NCI-H82 treated with DMSO at 0.1 percent for 48 hours (cell line): ENCODE data around the gene AGK.
"Not testable (repeated sequence)": the region's sequence is repeated elsewhere in the genome, so short reads cannot be mapped to it uniquely, and the experiment has no call there.

Experiments
- DNase-seq: peaks from one replicate; lab custom pipeline; 2025; ENCODE audit not compliant: unreplicated experiment; lab: John Stamatoyannopoulos, UW

Gene AGK

DNA sequence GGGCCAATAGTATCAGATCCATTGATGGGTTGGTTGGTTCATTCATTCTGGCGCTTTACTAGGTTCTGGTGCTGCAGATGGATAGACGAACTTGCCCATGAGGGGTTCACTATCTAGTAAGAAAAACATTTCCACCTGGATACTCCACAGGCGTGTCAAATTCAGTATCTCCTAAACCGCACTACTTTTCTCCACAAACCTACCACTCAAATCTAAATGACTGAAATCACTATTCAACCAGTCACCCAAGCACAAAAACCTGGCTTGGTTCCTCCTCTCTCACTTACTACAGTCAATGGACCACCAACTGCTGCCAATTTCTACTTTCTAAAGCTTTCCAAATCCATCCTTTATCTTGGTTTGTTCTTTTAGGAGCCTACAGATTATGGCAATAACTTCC, 572 bp downstream of the AGK start:
- DNase-seq = no peak

DNA sequence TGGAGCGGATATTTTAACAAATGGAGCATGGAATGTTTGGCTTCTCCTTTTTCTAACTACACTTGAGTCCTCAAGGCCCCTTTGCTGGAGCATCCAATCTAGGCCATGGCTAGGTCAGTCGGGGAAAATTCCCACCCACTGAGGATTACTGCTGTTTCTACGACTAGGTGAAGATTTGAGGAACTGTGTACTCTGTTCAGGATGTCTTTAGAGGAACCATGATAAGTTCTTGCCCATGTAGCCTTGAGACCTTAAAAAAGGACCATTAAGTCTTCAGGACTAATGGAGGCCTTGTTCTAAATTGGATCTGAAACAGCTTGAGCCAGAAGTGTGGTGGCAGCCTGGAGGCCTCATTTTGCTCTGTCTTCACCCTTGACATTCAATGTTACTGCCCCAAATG, 6.2 kb downstream of the AGK start:
- DNase-seq = no peak

DNA sequence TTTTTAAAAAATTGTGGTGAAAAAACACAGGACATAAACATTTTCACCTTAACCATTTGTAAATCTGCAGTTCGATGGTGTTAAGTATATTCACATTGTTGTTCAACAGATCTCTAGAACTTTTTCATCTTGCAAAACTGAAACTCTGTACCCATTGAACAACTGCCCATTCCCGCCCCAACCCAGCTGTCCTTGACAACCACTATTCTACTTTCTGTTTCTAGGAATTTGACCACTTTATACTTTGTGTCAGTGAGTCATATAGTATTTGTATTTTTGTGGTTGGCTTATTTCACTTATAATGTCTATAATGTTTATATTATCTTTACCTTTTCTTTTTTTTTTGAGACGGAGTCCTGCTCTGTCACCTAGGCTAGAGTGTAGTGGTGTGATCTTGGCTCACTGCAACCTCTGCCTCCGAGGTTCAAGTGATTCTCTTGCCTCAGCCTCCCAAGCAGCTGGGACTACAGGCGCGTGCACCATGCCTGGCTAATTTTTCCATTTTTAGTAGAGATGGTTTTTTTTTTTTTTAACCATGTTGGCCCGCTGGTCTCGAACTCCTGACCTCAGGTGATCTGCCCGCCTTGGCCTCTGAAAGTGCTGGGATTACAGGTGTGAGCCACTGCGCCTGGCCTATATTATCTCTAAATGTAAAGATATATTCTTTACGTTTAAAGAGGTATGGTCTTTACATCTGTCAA, 6.8 kb downstream of the AGK start:
- DNase-seq = not testable (repeated sequence)

DNA sequence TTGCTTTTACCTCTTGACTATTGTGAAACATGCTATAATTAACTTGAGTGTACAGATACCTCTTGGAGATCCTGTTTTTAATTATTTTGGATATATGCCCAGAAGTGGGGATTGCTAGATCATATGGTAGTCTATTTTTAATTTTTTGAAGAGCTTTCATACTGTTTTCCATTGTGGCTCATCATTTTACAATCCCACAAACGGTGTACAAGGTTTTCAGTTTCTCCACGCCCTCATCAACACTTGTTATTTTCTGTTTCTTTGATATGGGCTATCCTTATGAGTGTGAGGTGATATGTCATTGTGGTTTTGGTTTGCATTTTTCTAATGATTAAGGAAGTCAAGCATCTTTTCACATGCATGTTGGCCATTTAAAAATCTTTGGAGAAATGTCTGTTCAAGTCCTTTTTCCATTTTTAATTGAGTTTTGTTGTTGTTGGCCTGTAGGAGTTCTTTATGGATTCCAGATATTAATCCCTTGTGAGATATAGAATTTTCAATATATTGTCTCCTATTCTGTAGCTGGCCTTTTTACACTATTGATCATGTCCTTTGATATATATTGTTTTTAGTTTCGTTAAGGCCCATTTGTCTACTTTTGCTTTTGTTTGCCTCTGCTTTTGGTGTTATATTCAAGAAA, 7.5 kb downstream of the AGK start:
- no peak for DNase-seq

DNA sequence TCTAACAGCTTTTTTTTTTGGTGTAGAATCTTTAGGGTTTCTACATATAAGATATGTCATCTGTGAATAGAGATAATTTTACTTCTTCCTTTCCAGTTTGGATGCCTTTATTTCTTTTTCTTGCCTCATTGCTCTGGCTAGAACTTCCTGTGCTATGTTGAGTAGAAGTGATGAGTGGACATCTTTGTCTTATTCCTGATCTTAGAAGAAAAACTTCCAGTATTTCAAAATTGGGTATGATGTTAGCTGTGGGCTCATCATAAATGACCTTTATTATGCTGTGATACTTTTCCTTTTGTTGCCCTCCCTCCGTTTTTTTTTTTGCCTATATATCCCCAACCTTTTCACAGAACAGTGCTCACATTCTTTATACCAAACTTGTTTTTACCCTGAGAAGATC, 8.8 kb downstream of the AGK start:
- DNase-seq = no peak

DNA sequence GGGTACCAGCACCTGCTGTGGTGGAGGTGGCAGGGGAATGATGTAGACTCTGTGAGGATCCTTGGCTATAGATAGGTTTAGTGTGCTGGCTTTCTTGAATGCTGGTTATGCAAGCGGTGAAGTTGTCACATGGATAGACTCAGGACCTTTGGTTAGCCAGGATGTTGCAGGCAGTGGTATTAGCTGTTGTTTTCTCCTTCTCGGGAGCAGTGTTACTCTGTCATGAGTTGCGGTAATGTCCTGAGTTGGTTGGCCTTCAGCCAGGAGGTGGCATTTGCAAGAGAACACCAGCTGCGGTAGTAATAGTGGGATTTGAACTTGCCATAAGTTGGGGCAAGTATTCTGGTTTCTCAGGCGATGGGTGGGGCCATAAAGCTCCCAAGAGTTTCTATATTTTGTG, 10.8 kb downstream of the AGK start:
- DNase-seq = no peak

DNA sequence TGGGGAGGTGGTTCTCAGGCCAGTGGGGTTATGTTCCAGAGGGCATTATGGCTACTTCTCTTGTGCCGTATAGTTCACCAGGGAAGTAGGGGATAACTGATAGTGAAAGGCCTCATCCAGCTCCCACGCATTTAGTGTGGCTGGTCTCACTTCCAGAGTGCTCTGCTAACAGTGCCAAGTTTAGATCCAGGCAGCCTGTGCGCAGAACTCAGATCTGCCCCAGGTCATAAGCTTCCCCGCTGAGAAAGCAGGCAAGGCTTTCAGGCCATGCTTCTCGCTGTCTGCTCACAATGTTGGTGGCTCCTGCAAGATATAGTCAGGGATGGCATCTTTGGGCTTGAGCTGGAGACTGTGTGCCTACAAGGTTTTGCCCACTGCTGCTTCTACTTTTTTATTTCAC, 11.3 kb downstream of the AGK start:
- DNase-seq = no peak

- no peak for DNase-seq
Measured at GRCh38 chr7:141562972-141563371, 11.8 kb downstream of the AGK start.

DNA sequence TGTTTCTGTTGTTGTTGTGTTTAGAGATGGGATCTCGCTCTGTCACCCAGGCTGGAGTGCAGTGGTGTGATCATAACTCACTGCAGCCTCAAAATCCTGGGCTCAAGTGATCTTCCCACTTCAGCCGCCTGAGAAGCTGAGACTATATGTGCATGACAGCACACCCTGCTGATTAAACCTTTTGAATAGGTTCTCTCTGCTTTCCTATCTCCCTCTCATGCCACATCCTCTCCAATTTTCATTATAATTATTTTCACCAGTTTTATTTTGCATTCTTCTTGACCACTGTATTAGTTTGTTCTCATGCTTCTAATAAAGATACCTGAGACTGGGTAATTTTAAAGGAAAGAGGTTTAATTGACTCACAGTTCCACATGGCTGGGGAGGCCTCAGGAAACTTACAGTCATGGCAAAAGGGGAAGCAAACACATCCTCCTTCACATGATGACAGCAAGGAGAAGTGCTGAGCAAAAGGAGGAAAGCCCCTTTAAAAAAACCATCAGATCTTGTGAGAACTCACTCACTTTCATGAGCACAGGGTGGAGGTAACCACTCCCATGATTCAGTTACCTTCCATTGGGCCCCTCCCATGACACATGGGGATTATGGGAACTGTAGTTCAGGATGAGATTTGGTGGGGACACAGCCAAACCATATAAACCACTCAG, 12.9 kb downstream of the AGK start:
- DNase-seq = no peak

DNA sequence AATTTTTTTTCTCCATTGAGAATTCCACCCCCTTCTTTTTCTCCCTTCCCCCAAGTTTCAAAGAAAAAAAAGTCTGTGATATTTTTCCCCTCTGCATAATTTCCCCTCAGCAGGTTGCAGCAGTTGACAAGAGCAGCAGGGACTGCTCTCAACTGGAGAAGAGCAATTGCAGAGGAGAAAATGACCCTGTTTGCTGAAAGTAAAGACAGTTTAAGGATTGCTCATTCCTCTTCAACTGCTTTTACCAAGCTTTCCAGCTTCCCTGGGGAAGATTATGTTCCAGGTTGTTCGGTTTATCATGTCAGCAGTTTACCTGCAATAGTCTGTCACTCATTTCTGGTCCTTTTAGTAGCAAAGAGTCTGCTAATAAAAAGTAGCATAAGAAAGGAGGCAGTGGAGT, 16.2 kb downstream of the AGK start:
- no peak for DNase-seq

- no peak for DNase-seq
Measured at GRCh38 chr7:141568227-141568626, 17.0 kb downstream of the AGK start.

DNA sequence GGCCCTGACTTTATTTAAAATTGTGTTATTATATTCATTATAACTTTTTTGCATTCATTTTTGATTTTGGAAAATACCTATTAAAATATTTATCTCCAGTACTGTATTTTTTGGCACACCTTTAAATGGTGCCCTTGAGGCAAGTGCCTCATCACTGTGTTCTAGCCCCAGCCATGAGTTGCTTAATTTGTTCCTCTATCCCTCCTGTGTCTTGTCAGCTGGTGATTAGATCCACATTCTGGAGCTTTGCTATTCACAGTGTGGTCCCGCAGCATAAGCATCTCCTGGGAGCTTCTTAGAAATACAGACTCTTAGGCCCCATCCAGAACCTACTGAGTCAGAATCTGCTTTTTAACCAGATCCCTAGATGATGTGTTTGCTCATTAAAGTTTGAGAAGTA, 19.8 kb downstream of the AGK start:
- DNase-seq = no peak

DNA sequence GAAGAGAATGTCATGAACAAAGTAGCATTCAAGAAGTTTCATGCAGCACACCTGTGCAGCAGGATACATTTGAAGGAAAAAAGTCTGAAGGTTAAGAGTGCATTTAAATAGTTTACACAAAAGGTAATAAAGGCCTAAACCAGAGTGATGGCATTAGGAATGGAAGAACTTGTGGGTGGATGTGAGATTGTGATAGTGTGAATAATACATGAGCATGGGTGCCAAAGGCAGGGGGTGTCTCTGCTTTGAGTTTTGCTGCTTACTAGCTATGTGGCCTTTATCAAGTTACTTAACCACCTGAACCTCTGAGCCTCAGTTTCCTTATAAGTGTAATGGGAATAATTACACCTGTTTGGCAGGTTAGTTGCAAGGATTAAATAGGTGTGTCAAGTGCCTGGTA, 21.0 kb downstream of the AGK start:
- no peak for DNase-seq

DNA sequence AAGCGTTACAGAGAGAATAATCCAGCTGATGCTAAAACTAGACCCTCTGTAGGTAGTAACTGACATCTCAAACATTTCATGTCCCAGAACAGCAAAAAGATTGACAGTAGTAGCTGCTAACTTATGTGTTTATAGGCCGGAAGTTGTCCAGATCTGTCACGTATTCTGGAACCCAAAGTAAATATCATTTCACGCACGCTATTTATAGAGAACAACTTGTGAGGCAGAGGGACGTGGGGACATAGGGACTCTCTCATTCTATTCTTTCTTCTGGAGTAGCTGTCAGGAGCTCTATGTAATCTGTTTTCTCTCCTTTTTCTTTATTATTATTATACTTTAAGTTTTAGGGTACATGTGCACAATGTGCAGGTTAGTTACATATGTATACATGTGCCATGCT, 22.3 kb downstream of the AGK start:
- DNase-seq = no peak

GRCh38 chr7:141575164-141575563, 24.0 kb downstream of the AGK start:
- no peak for DNase-seq

- no peak for DNase-seq
Measured at GRCh38 chr7:141575654-141576448, 24.6 kb downstream of the AGK start.

- no peak for DNase-seq
Measured at GRCh38 chr7:141577043-141577839, 26.0 kb downstream of the AGK start.

DNA sequence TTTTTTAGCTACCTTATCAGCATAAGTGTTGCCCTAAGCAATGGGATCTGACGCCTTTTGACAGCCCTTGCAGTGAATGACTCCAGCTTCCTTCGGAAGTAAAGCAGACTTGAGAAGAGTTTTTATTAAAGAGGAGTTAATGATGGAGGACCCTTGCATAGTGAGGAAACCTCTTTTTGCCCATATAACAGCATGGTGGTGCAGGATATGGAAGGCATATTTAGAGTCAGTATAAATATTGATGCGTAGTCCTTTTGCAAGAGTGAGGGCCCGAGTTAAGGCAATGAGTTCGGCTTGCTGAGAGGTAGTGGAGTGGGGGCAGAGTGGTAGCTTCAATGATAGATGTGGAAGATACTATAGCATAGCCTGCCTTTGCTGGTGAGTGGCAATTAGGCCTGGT, 28.7 kb downstream of the AGK start:
- DNase-seq = not testable (repeated sequence)

DNA sequence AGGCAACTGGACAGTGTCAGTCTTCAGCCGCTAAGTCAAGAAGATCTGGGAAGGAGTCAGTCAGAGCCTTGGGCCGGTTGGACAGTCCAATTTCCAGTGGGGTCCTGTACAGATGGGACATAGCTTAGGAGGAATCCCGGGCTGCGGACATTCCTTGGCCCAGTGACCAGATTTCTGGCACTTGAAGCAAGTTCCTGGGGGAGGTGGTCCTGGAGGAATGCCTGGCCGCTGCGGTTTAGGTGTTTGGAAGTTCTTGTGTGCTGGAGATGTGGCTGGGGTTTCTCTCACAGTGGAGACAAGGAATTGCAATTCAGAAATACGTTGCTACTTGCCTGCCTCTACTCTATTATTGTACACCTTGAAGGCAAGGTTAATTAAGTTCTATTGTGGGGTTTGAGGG, 30.9 kb downstream of the AGK start:
- not testable (repeated sequence) for DNase-seq

DNA sequence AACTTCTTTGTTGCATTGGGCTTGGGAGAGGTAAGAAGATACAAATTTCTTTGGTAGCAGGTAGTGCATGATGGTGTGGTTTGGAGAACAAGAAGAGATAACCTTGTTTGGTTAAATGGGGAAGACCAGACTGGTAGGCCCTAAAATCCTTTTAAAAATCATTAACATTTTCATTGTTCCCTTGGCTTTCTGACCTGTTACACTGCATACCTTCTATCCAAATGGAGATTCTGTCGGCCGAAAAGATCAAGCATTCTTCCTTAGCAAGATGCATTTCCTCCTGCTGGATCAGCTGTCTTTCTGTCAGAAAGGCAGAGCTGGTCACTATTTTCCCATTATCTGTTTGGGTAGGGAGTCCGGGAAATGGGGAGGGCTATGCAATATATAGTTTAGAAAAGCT, 33.7 kb downstream of the AGK start:
- no peak for DNase-seq
